ENCODE measurements around the gene METTL8.
"Not testable (repeated sequence)": the region's sequence is repeated elsewhere in the genome, so short reads cannot be mapped to it uniquely, and the experiment has no call there.

The METTL8 gene

GRCh38 chr2:171394164-171394740, 39.5 kb downstream of the METTL8 start:
- DNase-seq = no peak

- DNase-seq = no peak
Observed at GRCh38 chr2:171393487-171393886, 40.3 kb downstream of the METTL8 start.

GRCh38 chr2:171391532-171391931, 42.3 kb downstream of the METTL8 start:
- peak; percentile 32 for DNase-seq

GRCh38 chr2:171390941-171391516, 42.8 kb downstream of the METTL8 start:
- no peak for DNase-seq

- no peak for DNase-seq
Observed at GRCh38 chr2:171389780-171390179, 44.0 kb downstream of the METTL8 start.

- no peak for DNase-seq
Observed at GRCh38 chr2:171389325-171389724, 44.5 kb downstream of the METTL8 start.

GRCh38 chr2:171387052-171387451, 46.7 kb downstream of the METTL8 start:
- DNase-seq = no peak

- no peak for DNase-seq
Observed at GRCh38 chr2:171386627-171387026, 47.2 kb downstream of the METTL8 start.

- DNase-seq = no peak
Observed at GRCh38 chr2:171383134-171383533, 50.7 kb downstream of the METTL8 start.

GRCh38 chr2:171382175-171382574, 51.6 kb downstream of the METTL8 start:
- DNase-seq = not testable (repeated sequence)

GRCh38 chr2:171377852-171378251, 55.9 kb downstream of the METTL8 start:
- not testable (repeated sequence) for DNase-seq

- no peak for DNase-seq
Observed at GRCh38 chr2:171367692-171368091, 66.1 kb downstream of the METTL8 start.

- DNase-seq = no peak
Observed at GRCh38 chr2:171365778-171366177, 68.0 kb downstream of the METTL8 start.

GRCh38 chr2:171365232-171365631, 68.6 kb downstream of the METTL8 start:
- DNase-seq = peak; percentile 41

GRCh38 chr2:171362396-171362795, 71.4 kb downstream of the METTL8 start:
- no peak for DNase-seq

GRCh38 chr2:171360905-171361304, 72.9 kb downstream of the METTL8 start:
- no peak for DNase-seq

- not testable (repeated sequence) for DNase-seq
Observed at GRCh38 chr2:171353746-171354145, 80.0 kb downstream of the METTL8 start.

GRCh38 chr2:171348056-171348455, 85.7 kb downstream of the METTL8 start:
- no peak for DNase-seq

GRCh38 chr2:171347591-171348032, 86.2 kb downstream of the METTL8 start:
- peak; percentile 20 for DNase-seq

- DNase-seq = no peak
Observed at GRCh38 chr2:171346723-171347557, 86.8 kb downstream of the METTL8 start.

- DNase-seq = no peak
Observed at GRCh38 chr2:171345971-171346722, 87.6 kb downstream of the METTL8 start.

- DNase-seq = no peak
Observed at GRCh38 chr2:171344182-171344581, 89.6 kb downstream of the METTL8 start.

- no peak for DNase-seq
Observed at GRCh38 chr2:171342067-171342413, 91.8 kb downstream of the METTL8 start.

Measured in NCI-H82 (cell line).